Thymus (tissue), 11 donors: ENCODE results near the gene GRK5. TPM values are rescaled to one million over a fixed set of nuclear protein-coding genes. Genes with fewer than 3 reads are reported as not detected.

Experiments
- DNase-seq, 9 donors: peaks; one replicate each; pipeline ENCODE4 v3.0.0-alpha.2; 2013; ENCODE audit warnings: low spot score in 9 of 9, low read depth in 6 of 9, missing footprints in 1 of 9
- H3K27ac ChIP-seq, 2 donors: one replicate each; pipeline ENCODE4 v1.5.1; 2013; ENCODE audit warnings: control low read depth in 1 of 2, low read depth in 1 of 2, low read length in 1 of 2, mild to moderate bottlenecking in 1 of 2, moderate library complexity in 1 of 2
- H3K27me3 ChIP-seq, 2 donors: one replicate each; pipeline ENCODE4 v1.5.1; 2013; ENCODE audit warnings: low read length in 1 of 2; ENCODE audit not compliant: control insufficient read depth in 2 of 2, insufficient read depth in 1 of 2
- H3K36me3 ChIP-seq, 2 donors: one replicate each; pipeline ENCODE4 v1.5.1; 2013; ENCODE audit warnings: low read length in 1 of 2, mild to moderate bottlenecking in 1 of 2, moderate library complexity in 1 of 2; ENCODE audit not compliant: control insufficient read depth in 2 of 2, insufficient read depth in 2 of 2
- H3K4me1 ChIP-seq, 2 donors: one replicate each; pipeline ENCODE4 v1.5.1; 2013; ENCODE audit warnings: low read length in 2 of 2; ENCODE audit not compliant: control insufficient read depth in 2 of 2, insufficient read depth in 2 of 2
- H3K4me3 ChIP-seq, 2 donors: one replicate each; pipeline ENCODE4 v1.5.1; 2013; ENCODE audit warnings: low read length in 2 of 2, control low read depth in 1 of 2, mild to moderate bottlenecking in 1 of 2
- H3K9me3 ChIP-seq, 2 donors: one replicate each; pipeline ENCODE4 v1.5.1; 2013; ENCODE audit warnings: low read length in 1 of 2, mild to moderate bottlenecking in 1 of 2; ENCODE audit not compliant: control insufficient read depth in 2 of 2, insufficient read depth in 1 of 2
- WGBS: extraction: QIAGEN DNeasy Blood & Tissue Kit; methylation state at CpG from one replicate; pipeline ENCODE4 v1.1.7; 2013; 5-methylcytosine and 5-hydroxymethylcytosine counted together
- polyA plus RNA-seq: library from polyadenylated mRNA; stranded (reverse); fragments of 200-250 nt; gene quantifications from one replicate; pipeline ENCODE4 v1.2.3, GENCODE V29; 2013
- total RNA-seq: library from RNA; stranded (reverse); fragments of 120-200 nt; gene quantifications from one replicate; pipeline ENCODE4 v1.2.4, GENCODE V29; 2013
- donor health status: healthy.

GRK5 gene
- total and polyA plus RNA-seq, 2 donors = 14.4 to 18.5 TPM

- Histone ChIP-seq H3K27me3 (no peaks in the 10 kb centered on the region), H3K36me3 (peaks cover 0 to 3% of the 10 kb centered on the region in 2 donors), H3K27ac (peak overlapping the region in 1 of 2 donors; percentile 5), H3K9me3 (no peaks in the 10 kb centered on the region), H3K4me3 (no peak overlapping the region), H3K4me1 (peaks cover 5 to 35% of the 10 kb centered on the region in 2 donors)
- no peak for DNase-seq
- WGBS = 83% methylated on average over 20 of the region's 20 CpGs
Observed at GRCh38 chr10:119413471-119414080, 206.2 kb downstream of the GRK5 start.

GRCh38 chr10:119414081-119414611 lies 206.8 kb downstream of the GRK5 start:
- Histone ChIP-seq H3K4me1 (peaks cover 5 to 37% of the 10 kb centered on the region in 2 donors), H3K9me3 (no peaks in the 10 kb centered on the region), H3K36me3 (peaks cover 0 to 7% of the 10 kb centered on the region in 2 donors), H3K27ac (no peak overlapping the region), H3K27me3 (no peaks in the 10 kb centered on the region), H3K4me3 (no peak overlapping the region)
- no peak for DNase-seq
- 97% methylated on average over 10 of the region's 10 CpGs for WGBS

GRCh38 chr10:119415121-119415520 lies 207.8 kb downstream of the GRK5 start:
- peaks cover 5 to 37% of the 10 kb centered on the region in 2 donors for H3K4me1 ChIP-seq
- H3K36me3 ChIP-seq = peaks cover 0 to 7% of the 10 kb centered on the region in 2 donors
- H3K9me3 ChIP-seq = no peaks in the 10 kb centered on the region
- H3K27ac ChIP-seq = no peak overlapping the region
- DNase-seq = no peak
- no peaks in the 10 kb centered on the region for H3K27me3 ChIP-seq
- no peak overlapping the region for H3K4me3 ChIP-seq
- WGBS = 85% methylated on average over 6 of the region's 6 CpGs

- no peak for DNase-seq
- H3K9me3 ChIP-seq = no peaks in the 10 kb centered on the region
- H3K4me1 ChIP-seq = peaks cover 5 to 37% of the 10 kb centered on the region in 2 donors
- H3K27me3 ChIP-seq = no peaks in the 10 kb centered on the region
- WGBS = 95% methylated on average over 21 of the region's 21 CpGs
- no peak overlapping the region for H3K4me3 ChIP-seq
- no peak overlapping the region for H3K27ac ChIP-seq
- peaks cover 0 to 7% of the 10 kb centered on the region in 2 donors for H3K36me3 ChIP-seq
Observed at GRCh38 chr10:119415536-119416503, 208.4 kb downstream of the GRK5 start.

GRCh38 chr10:119416855-119417254 lies 209.5 kb downstream of the GRK5 start:
- WGBS = 45% methylated on average over 10 of the region's 10 CpGs
- no peaks in the 10 kb centered on the region for H3K9me3 ChIP-seq
- DNase-seq = peak; percentile 49 to 86 (median 65)
- H3K4me1 ChIP-seq = peaks cover 5 to 46% of the 10 kb centered on the region in 2 donors
- H3K27ac ChIP-seq = no peak overlapping the region
- H3K4me3 ChIP-seq = no peak overlapping the region
- H3K36me3 ChIP-seq = peaks cover 0 to 8% of the 10 kb centered on the region in 2 donors
- no peaks in the 10 kb centered on the region for H3K27me3 ChIP-seq

GRCh38 chr10:119417852-119418251 lies 210.5 kb downstream of the GRK5 start:
- H3K4me1 ChIP-seq = peaks cover 9 to 48% of the 10 kb centered on the region in 2 donors
- H3K27ac ChIP-seq = no peak overlapping the region
- DNase-seq = no peak
- H3K27me3 ChIP-seq = no peaks in the 10 kb centered on the region
- peaks cover 0 to 8% of the 10 kb centered on the region in 2 donors for H3K36me3 ChIP-seq
- H3K4me3 ChIP-seq = no peak overlapping the region
- no peaks in the 10 kb centered on the region for H3K9me3 ChIP-seq
- 96% methylated on average over 9 of the region's 9 CpGs for WGBS

GRCh38 chr10:119418362-119418761 lies 211.0 kb downstream of the GRK5 start:
- no peaks in the 10 kb centered on the region for H3K9me3 ChIP-seq
- no peak for DNase-seq
- peaks cover 0 to 8% of the 10 kb centered on the region in 2 donors for H3K36me3 ChIP-seq
- no peaks in the 10 kb centered on the region for H3K27me3 ChIP-seq
- 90% methylated on average over 4 of the region's 4 CpGs for WGBS
- H3K4me3 ChIP-seq = no peak overlapping the region
- H3K4me1 ChIP-seq = peaks cover 9 to 48% of the 10 kb centered on the region in 2 donors
- H3K27ac ChIP-seq = no peak overlapping the region

GRCh38 chr10:119419931-119420330 lies 212.6 kb downstream of the GRK5 start:
- H3K9me3 ChIP-seq = no peaks in the 10 kb centered on the region
- 97% methylated on average over 2 of the region's 2 CpGs for WGBS
- H3K27ac ChIP-seq = no peak overlapping the region

More at GRCh38 chr10:119419931-119420330, 212.6 kb downstream of the GRK5 start:
- Histone ChIP-seq H3K27me3 (no peaks in the 10 kb centered on the region), H3K4me3 (no peak overlapping the region), H3K36me3 (peaks cover 11 to 12% of the 10 kb centered on the region in 2 donors), H3K4me1 (peaks cover 12 to 50% of the 10 kb centered on the region in 2 donors)
- DNase-seq = no peak
